DOHH2 (cell line): ENCODE measurements around the gene MYPN.

ENCODE experiments used
- H3F3A ChIP-seq: fragments of 200-600 bp; sonication (generic), shearing (Covaris generic); 2 replicates; pipeline ENCODE4 v1.6.0; 2016; ENCODE audit warnings: antibody characterized with exemption, mild to moderate bottlenecking; ENCODE audit not compliant: control insufficient read depth, insufficient read depth
- H3K27ac ChIP-seq: fragments of 200-600 bp; sonication (generic); 2 replicates; pipeline ENCODE4 v1.5.1; 2014; ENCODE audit warnings: low read depth, mild to moderate bottlenecking, low read length, moderate library complexity
- H3K27me3 ChIP-seq: fragments of 200-600 bp; sonication (generic); 2 replicates; pipeline ENCODE4 v1.6.1; 2014; ENCODE audit warnings: mild to moderate bottlenecking, low read length, mixed read lengths; ENCODE audit not compliant: control insufficient read depth
- H3K36me3 ChIP-seq: fragments of 200-600 bp; sonication (generic); 2 replicates; pipeline ENCODE4 v1.6.1; 2014; ENCODE audit warnings: mild to moderate bottlenecking, low read length, moderate library complexity, mixed read lengths; ENCODE audit not compliant: control insufficient read depth
- H3K4me1 ChIP-seq: fragments of 200-600 bp; sonication (generic); 2 replicates; pipeline ENCODE4 v1.6.1; 2014; ENCODE audit warnings: mild to moderate bottlenecking, low read length, mixed read lengths; ENCODE audit not compliant: control insufficient read depth
- H3K4me2 ChIP-seq: fragments of 200-600 bp; sonication (generic); 2 replicates; pipeline ENCODE4 v1.6.0; 2014; ENCODE audit warnings: mild to moderate bottlenecking, low read length, moderate library complexity
- H3K4me3 ChIP-seq: fragments of 200-600 bp; sonication (generic); 2 replicates; pipeline ENCODE4 v1.5.1; 2014; ENCODE audit warnings: mild to moderate bottlenecking, low read length, mixed read lengths
- H3K79me2 ChIP-seq: fragments of 200-600 bp; sonication (generic); 2 replicates; pipeline ENCODE4 v1.6.1; 2014; ENCODE audit warnings: mild to moderate bottlenecking, low read length, mixed read lengths; ENCODE audit not compliant: control insufficient read depth
- H3K9me2 ChIP-seq: fragments of 200-600 bp; sonication (generic); replicated peaks from 2 replicates; pipeline ENCODE4 v1.6.1; 2014; ENCODE audit warnings: mild to moderate bottlenecking, low read length, mixed read lengths; ENCODE audit not compliant: control insufficient read depth
- H3K9me3 ChIP-seq: fragments of 200-600 bp; sonication (generic); 2 replicates; pipeline ENCODE4 v1.6.1; 2014; ENCODE audit warnings: antibody characterized with exemption, low read length, mixed read lengths; ENCODE audit not compliant: control insufficient read depth, insufficient read depth
- H4K20me1 ChIP-seq: fragments of 200-600 bp; sonication (generic); 2 replicates; pipeline ENCODE4 v1.6.0; 2014; ENCODE audit warnings: low read depth, mild to moderate bottlenecking, antibody characterized with exemption, low read length, moderate library complexity; ENCODE audit not compliant: control insufficient read depth, insufficient read depth
- EZH2phosphoT487 ChIP-seq: fragments of 200-600 bp; sonication (generic); IDR thresholded peaks from 2 replicates; pipeline ENCODE4 v1.6.1; 2017; ENCODE audit warnings: borderline replicate concordance, mild to moderate bottlenecking, antibody characterized with exemption, low read length, moderate library complexity, mixed read lengths
- TF ChIP-seq, protein P1 (sequence below): fragments of 200-600 bp; sonication (generic); IDR thresholded peaks from one replicate; pipeline ENCODE4 v1.5.1; 2014; ENCODE audit warnings: antibody characterized with exemption, mild to moderate bottlenecking, low read depth, low read length; ENCODE audit not compliant: poor library complexity, severe bottlenecking

MYPN gene

DNA sequence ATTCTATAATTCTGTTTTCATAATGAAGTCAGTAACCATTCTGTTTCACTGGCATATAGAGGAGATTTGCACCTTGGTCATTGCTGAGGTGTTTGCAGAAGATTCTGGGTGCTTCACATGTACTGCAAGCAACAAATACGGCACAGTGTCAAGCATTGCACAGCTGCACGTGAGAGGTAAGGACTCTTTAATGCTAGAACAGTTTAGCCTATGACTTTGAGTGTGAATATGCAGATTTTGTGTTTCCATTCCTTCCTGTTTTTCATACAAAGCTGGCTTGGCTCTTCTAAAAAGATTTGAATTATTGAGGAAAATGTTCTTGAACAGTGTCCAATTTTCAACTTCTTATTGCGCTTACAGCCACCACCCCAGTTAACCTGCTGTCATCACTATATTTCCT lies 56.4 kb downstream of the MYPN start:
- H3K27me3 ChIP-seq, result no peaks in the 10 kb centered on the region
- no peak overlapping the region for H3K4me2 ChIP-seq
- no peaks in the 10 kb centered on the region for H3K36me3 ChIP-seq
- no peaks in the 10 kb centered on the region for H3K9me3 ChIP-seq
- H3K4me1 ChIP-seq, result peaks cover 4% of the 10 kb centered on the region; the same call in 1 of the 2 replicates
- no peak overlapping the region for H3K4me3 ChIP-seq
- no peaks in the 10 kb centered on the region for H3K9me2 ChIP-seq
- no peak overlapping the region for H3K27ac ChIP-seq
- no peaks in the 10 kb centered on the region for H3K79me2 ChIP-seq
- no peaks in the 10 kb centered on the region for H4K20me1 ChIP-seq
- no peaks in the 10 kb centered on the region for H3F3A ChIP-seq
- TF ChIP-seq, protein P1, sequence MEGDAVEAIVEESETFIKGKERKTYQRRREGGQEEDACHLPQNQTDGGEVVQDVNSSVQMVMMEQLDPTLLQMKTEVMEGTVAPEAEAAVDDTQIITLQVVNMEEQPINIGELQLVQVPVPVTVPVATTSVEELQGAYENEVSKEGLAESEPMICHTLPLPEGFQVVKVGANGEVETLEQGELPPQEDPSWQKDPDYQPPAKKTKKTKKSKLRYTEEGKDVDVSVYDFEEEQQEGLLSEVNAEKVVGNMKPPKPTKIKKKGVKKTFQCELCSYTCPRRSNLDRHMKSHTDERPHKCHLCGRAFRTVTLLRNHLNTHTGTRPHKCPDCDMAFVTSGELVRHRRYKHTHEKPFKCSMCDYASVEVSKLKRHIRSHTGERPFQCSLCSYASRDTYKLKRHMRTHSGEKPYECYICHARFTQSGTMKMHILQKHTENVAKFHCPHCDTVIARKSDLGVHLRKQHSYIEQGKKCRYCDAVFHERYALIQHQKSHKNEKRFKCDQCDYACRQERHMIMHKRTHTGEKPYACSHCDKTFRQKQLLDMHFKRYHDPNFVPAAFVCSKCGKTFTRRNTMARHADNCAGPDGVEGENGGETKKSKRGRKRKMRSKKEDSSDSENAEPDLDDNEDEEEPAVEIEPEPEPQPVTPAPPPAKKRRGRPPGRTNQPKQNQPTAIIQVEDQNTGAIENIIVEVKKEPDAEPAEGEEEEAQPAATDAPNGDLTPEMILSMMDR, result no peak
- TF ChIP-seq EZH2phosphoT487, result no peak

GRCh38 chr10:68166871-68167585 lies 57.7 kb downstream of the MYPN start:
- H3K36me3 ChIP-seq, result no peaks in the 10 kb centered on the region
- H3K79me2 ChIP-seq, result no peaks in the 10 kb centered on the region
- H3K27me3 ChIP-seq, result no peaks in the 10 kb centered on the region
- no peaks in the 10 kb centered on the region for H3K9me3 ChIP-seq
- H3F3A ChIP-seq, result no peaks in the 10 kb centered on the region
- TF ChIP-seq, protein P1, result no peak
- no peak for TF ChIP-seq EZH2phosphoT487
- no peak overlapping the region for H3K27ac ChIP-seq
- no peak overlapping the region for H3K4me3 ChIP-seq
- H3K9me2 ChIP-seq, result no peaks in the 10 kb centered on the region
- peaks cover 11% of the 10 kb centered on the region for H3K4me1 ChIP-seq
- H3K4me2 ChIP-seq, result no peak overlapping the region
- H4K20me1 ChIP-seq, result no peaks in the 10 kb centered on the region

DNA sequence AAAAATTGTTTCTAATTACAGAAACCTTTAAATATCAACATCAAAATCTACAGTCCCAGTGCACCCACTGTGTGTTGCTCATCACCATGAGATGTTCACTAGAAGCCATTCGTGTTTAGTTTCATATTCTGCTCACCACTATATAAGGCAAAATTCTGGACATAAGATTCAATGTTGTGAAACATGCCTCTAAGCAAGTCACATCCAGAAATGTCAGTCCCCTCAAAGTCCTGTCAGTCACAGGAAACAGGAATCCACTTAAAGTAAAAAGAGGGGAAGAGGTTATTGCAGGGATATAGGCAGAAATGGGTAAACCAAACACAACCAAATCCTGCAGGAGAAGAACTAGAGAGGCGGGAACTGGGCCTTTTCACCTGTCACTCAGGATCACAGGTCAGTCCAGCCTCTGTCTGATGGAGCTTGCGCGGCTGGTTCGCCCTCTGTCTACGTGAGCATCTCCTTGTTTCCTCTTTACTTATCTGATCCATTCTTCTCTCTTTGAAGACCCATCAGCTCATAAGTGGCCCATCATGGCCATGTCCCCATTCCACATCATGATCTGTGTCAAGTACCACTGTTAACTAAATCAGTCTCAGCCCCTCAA lies 58.4 kb downstream of the MYPN start:
- no peaks in the 10 kb centered on the region for H3K9me2 ChIP-seq
- H3K27ac ChIP-seq, result no peak overlapping the region
- H3K4me3 ChIP-seq, result no peak overlapping the region
- H3K4me2 ChIP-seq, result no peak overlapping the region
- peaks cover 18% of the 10 kb centered on the region for H3K4me1 ChIP-seq
- no peaks in the 10 kb centered on the region for H4K20me1 ChIP-seq
- H3K36me3 ChIP-seq, result no peaks in the 10 kb centered on the region
- H3K27me3 ChIP-seq, result no peaks in the 10 kb centered on the region
- H3F3A ChIP-seq, result no peaks in the 10 kb centered on the region
- no peak for TF ChIP-seq EZH2phosphoT487
- TF ChIP-seq, protein P1, result no peak
- no peaks in the 10 kb centered on the region for H3K9me3 ChIP-seq
- no peaks in the 10 kb centered on the region for H3K79me2 ChIP-seq
